NB4 (cell line): ENCODE data around the gene TESPA1.

ENCODE experiments used
- MYC ChIP-seq: IDR thresholded peaks from 2 replicates; pipeline ENCODE4 v1.6.1; 2011; ENCODE audit warnings: low read depth, low read length
- POLR2A ChIP-seq: IDR thresholded peaks from 2 replicates; pipeline ENCODE4 v1.6.1; 2011; ENCODE audit warnings: mild to moderate bottlenecking; ENCODE audit not compliant: insufficient read length; ENCODE audit errors: extremely low read depth
- TF ChIP-seq, protein P1 (sequence below): IDR thresholded peaks from one replicate; pipeline ENCODE4 v1.5.1; 2012; ENCODE audit warnings: low read depth, low read length

DNA sequence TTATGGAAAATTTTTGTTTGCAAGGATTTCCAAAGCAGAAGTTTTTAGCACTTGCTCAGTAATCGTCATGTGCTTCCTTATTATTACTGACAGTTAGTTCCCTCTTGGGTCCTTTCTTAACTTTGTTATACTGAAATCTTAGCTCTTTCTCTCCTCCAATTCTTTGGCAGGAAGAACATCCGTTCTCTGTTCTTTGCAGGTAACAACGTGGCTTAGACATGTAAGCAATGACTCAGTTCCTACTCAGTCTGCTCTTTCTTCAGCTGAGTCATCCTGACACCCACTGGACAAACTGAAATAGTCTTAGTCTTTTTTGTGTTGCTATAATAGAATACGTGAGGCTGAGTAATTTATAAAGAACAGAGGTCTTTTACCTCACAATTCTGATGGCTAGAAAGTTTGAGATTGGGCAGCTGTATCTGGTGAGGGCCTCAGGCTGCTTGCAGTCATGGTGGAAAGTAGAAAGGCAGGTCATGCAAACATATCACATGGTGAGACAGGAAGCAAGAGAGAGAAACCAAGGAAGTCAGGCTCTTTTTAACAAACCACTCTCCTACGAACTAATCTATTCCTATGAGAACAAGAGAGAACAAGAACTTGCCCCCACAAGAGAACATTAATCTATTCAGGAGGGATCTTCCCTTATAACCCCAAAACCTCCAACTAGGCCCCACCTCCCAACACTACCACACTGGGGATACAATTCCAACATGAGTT is 49.2 kb downstream of the TESPA1 start:
- TF ChIP-seq, protein P1, sequence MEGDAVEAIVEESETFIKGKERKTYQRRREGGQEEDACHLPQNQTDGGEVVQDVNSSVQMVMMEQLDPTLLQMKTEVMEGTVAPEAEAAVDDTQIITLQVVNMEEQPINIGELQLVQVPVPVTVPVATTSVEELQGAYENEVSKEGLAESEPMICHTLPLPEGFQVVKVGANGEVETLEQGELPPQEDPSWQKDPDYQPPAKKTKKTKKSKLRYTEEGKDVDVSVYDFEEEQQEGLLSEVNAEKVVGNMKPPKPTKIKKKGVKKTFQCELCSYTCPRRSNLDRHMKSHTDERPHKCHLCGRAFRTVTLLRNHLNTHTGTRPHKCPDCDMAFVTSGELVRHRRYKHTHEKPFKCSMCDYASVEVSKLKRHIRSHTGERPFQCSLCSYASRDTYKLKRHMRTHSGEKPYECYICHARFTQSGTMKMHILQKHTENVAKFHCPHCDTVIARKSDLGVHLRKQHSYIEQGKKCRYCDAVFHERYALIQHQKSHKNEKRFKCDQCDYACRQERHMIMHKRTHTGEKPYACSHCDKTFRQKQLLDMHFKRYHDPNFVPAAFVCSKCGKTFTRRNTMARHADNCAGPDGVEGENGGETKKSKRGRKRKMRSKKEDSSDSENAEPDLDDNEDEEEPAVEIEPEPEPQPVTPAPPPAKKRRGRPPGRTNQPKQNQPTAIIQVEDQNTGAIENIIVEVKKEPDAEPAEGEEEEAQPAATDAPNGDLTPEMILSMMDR, result no peak
- no peak for TF ChIP-seq POLR2A
- peak; percentile 16; the same call in 1 of the 2 replicates for TF ChIP-seq MYC
